Fibroblast of the aortic adventitia (primary cell): ENCODE data around the gene NTPCR. TPM values are rescaled to one million over a fixed set of nuclear protein-coding genes. Genes with fewer than 3 reads are reported as not detected.
"Not testable (repeated sequence)": the region's sequence is repeated elsewhere in the genome, so short reads cannot be mapped to it uniquely, and the experiment has no call there.

Source experiments
- DNase-seq: peaks from one replicate; pipeline ENCODE4 v3.0.0-alpha.2; 2010; ENCODE audit warnings: low read depth
- H3K4me3 ChIP-seq: 2 replicates; pipeline ENCODE4 v1.5.1; 2011; ENCODE audit warnings: low read depth, mild to moderate bottlenecking, control low read depth, low read length, moderate library complexity
- total RNA-seq: library from RNA; depleted of rRNA; stranded (reverse); fragments of >200 nt; gene quantifications from 2 replicates; pipeline ENCODE4 v1.2.3, GENCODE V29; 2012; ENCODE audit warnings: low replicate concordance
- TF ChIP-seq, protein P1 (sequence below): IDR thresholded peaks from 2 replicates; pipeline ENCODE4 v1.5.1; 2011; ENCODE audit warnings: mild to moderate bottlenecking, low read length, control low read depth, inconsistent platforms; ENCODE audit not compliant: insufficient read depth

The NTPCR gene
- total RNA-seq, 1 donor: 19.7 TPM

DNA sequence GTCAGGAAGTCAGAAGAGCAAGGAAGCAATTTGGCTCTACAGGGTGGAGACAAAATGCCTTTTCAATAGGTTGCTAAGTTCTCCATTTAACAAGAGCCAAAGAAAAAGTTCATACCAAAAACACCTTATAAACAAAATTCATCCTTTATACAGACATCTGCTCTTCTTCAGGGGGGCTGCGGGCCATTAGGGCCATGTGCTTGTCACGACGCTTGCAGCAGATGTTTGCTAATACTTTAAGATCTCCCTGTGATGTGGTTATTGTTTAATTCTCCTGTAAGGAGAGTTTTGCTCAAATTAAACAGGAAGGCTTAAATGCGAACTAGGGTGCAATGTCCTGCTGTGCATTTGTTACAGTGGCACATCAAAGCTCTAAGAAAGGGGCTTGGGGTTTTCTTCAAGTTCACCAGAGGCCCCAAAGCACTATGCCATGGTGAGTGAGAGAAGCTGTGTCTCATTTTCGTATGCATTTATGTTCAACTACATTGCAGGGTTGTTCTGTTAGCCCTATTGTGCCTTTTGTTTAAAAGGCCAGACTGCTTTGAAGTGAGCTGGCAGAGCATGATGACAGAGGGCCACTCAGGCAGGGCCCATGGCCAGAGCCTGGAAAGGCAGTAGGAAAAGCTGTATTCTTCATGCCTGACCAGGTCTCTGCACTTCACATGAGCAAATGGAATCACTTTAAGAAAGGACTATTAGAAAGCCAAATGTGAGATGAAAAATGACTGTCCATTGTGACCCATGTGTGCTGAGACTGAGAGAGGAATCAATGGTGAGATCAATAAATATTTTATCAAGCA lies 24.8 kb upstream of the NTPCR start:
- no peak for DNase-seq
- TF ChIP-seq, protein P1, sequence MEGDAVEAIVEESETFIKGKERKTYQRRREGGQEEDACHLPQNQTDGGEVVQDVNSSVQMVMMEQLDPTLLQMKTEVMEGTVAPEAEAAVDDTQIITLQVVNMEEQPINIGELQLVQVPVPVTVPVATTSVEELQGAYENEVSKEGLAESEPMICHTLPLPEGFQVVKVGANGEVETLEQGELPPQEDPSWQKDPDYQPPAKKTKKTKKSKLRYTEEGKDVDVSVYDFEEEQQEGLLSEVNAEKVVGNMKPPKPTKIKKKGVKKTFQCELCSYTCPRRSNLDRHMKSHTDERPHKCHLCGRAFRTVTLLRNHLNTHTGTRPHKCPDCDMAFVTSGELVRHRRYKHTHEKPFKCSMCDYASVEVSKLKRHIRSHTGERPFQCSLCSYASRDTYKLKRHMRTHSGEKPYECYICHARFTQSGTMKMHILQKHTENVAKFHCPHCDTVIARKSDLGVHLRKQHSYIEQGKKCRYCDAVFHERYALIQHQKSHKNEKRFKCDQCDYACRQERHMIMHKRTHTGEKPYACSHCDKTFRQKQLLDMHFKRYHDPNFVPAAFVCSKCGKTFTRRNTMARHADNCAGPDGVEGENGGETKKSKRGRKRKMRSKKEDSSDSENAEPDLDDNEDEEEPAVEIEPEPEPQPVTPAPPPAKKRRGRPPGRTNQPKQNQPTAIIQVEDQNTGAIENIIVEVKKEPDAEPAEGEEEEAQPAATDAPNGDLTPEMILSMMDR: no peak
- no peak overlapping the region for H3K4me3 ChIP-seq

DNA sequence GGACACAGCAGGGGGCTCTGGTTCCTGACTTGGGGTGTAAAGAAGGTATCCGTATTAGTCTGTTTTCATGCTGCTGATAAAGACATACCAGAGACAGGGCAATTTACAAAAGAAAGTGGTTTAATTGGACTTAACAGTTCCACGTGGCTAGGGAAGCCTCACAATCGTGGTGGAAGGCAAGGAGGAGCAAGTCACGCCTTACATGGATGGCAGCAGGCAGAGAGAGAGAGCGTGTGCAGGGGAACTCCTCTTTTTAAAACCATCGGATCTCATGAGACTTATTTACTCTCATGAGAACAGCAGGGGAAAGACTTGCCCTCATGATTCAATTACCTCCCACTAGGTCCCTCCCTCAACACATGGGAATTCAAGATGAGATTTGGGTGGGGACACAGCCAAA lies 23.2 kb upstream of the NTPCR start:
- H3K4me3 ChIP-seq, DNase-seq: not testable (repeated sequence)

DNA sequence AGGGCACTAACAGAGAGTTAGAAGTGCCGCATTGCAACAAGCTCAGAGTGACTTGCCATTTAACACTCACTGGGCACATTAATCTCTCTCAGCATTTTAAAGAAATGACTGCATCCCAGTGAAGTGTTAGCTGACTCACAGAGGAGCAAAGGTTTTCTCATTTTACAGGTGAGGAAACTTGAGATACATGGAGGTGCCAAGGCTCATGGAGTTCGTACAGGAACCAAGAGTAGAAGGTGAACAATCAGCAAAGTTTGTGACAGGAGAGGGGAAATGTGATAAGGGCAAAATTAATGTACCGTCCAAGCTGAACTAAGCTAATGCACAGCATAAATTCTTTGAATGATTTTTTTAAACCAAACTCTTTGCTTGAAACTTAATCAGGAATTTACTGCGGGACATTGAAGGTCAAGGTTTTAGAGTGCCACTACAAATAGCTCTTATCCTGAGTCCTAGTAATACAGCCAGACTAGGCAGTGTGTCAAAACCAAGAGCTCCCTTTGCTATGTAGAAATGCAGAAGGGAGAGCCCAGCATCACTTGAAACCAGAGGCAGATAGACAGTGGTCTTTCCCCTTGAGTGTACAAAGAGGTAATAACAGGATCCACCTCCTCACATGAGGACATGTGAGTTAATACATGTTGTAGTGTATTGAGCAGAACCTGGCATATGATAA lies 22.4 kb upstream of the NTPCR start:
- no peak overlapping the region for H3K4me3 ChIP-seq
- no peak for DNase-seq
- TF ChIP-seq, protein P1: no peak

DNA sequence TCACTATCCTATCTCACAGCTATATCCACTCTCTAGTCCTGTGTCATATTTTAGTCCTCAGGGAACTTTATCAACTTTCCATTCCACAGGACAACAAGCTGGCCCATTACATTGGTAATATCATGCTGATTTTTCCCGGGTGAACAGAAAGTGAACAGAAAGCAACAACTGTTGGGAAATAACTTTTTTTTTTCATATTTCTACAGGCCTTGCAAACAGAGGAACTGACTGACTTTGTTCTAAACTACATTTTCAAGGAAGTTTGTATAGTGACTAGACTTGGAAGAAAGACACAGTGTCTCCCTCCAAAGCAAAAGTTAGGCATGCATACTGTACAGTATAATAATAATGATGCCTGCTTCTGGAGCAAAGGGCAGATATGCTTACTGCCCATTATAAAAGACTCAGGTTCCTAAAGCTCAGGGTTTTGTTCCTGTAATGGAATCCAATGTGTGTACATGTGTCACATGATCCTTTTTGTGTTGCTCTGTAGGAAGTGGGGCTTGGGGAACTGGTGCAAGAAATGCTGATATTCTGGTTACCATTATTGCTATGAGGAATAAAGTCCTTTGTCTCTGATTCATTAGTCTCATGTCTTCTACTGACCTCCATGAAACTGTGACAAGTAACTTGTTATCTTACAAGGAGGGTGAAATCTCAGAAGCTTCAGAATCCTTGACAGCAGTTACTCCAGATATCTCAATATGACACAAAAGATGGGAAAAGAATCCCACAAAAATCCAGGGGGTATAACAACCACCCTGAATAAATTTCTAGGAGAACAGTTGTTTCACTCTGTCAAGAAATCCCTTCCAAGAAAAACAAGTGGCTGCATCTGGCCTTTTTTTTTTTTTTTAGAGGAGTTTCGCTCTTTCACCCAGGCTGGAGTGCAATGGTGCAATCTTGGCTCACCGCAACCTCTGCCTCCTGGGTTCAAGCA lies 17.7 kb upstream of the NTPCR start:
- no peak overlapping the region for H3K4me3 ChIP-seq
- no peak for DNase-seq
- TF ChIP-seq, protein P1: no peak

- DNase-seq: no peak
- H3K4me3 ChIP-seq: no peak overlapping the region
- TF ChIP-seq, protein P1: no peak
Measured at GRCh38 chr1:232936941-232937340, 13.5 kb upstream of the NTPCR start.

- TF ChIP-seq, protein P1: no peak
- peak; percentile 29 for DNase-seq
- no peak overlapping the region for H3K4me3 ChIP-seq
Measured at GRCh38 chr1:232937741-232938375, 12.6 kb upstream of the NTPCR start.
